SK-N-DZ (cell line): ENCODE measurements around the gene GPI.
A peak's percentile ranks its signal among the peaks of the same experiment; 100 is the strongest.

Experiments
- DNase-seq: peaks from one replicate; pipeline ENCODE4 v3.0.0-alpha.2; 2015; ENCODE audit warnings: low spot score

Gene GPI

GRCh38 chr19:34341935-34342680 is 22.9 kb upstream of the GPI start:
- DNase-seq: no peak

DNA sequence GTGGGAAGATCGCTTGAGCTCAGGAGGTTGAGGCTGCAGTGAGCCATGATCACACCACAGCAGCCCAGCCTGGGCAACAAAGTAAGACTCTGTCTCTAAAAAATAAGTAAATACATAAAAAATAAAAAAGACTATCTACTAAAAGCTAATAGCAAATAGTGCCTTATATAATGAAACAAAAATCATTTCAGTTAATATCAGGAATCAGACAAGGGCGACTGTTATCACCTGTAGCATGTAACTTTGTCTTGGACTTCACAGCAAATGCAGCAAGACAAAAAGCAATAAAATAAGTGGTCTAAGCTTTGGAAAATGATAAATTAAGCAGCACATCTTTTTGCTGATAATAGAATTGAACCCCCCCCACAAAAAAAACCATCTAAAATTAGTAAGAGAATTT is 21.2 kb upstream of the GPI start:
- no peak for DNase-seq

DNA sequence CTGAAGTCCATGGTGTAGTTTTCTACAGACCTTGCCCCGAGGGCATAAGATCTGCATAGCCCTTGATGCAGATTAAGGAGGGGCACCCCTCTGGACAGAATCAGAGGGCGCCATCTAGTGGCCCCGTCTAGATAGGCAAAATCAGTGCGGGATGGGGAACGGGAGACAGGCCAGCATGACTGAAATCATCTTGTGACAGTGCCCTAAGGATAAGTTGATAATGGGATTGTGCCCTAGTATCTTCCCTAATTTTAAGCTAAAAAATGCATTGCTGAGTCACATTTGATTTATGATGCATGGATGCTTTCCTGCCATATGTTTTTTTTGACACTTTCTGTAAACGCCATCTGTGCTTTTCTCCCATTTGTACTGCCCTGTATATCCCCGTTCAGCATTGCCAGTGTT is 19.0 kb upstream of the GPI start:
- peak; percentile 57 for DNase-seq

GRCh38 chr19:34347561-34348165 is 17.3 kb upstream of the GPI start:
- DNase-seq: no peak

DNA sequence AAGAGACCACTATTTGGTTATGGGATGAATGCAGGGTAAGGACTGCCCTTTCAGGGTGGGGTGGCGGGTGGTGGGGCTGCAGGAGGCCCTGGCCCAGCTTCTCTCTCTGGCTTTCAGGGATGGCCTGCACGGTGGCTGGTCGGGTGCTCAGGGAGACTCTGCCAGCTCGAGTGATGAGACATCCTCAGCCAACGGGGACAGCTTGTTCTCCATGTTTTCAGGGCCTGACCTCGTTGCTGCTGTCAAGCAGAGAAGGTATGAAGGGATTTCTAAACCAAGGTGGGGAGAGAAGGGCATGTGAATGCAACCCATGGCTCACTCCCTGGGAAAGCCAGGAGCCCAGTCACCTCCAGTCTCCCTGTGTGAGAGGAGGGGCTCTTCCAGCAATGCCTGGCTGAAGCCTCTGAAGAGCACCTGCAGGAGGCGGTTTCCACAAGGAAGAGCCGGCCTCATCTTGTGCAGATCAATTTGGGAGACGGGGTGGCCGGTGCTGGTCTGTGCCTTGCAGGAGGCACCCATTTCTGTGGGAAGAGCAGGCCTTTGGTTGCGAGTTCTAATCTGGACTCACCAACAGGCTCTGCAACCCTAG is 16.0 kb upstream of the GPI start:
- no peak for DNase-seq

- no peak for DNase-seq
Measured at GRCh38 chr19:34350161-34350561, 14.8 kb upstream of the GPI start.

DNA sequence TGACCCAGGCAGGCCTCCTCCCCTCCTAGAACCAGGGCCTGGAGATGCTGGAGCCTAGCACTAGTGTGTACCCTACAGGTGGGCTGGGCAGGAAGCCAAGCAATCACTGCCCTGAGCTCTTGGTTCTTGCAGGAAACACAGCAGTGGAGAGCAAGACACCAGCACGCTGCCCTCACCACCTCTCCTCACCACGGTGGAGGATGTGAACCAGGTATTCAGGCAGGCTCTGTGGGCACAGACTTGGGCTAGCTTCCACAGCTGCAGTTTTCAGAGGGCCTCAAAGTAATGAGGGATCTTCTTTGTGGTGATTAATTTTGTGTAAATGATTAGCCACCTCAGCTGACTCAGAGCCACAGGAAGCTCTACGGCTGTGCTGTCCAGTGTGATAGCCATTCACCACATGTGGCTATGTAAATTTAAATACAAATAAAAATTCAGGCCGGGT is 13.6 kb upstream of the GPI start:
- no peak for DNase-seq

GRCh38 chr19:34353546-34353945 is 11.4 kb upstream of the GPI start:
- DNase-seq: no peak

GRCh38 chr19:34355201-34355600 is 9.8 kb upstream of the GPI start:
- no peak for DNase-seq

DNA sequence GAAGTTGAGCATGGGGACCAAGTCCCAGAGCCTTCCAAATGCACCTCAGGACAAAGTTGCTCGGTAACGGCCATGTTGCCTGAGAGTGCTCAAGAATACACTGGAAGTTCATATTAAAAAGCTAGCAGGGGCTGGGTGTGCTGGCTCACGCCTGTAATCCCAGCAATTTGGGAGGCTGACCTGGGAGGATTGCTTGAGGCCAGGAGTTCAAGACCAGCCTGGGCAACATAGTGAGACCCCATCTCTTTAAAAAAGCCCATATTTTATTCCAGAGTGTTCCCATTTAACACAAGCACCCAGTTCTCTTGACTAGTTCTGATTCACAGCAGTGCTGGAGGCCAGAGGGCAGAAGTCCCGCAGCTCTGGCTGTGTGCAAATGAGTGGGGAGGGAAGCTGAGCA is 8.1 kb upstream of the GPI start:
- DNase-seq: no peak

GRCh38 chr19:34357431-34357830 is 7.6 kb upstream of the GPI start:
- no peak for DNase-seq

DNA sequence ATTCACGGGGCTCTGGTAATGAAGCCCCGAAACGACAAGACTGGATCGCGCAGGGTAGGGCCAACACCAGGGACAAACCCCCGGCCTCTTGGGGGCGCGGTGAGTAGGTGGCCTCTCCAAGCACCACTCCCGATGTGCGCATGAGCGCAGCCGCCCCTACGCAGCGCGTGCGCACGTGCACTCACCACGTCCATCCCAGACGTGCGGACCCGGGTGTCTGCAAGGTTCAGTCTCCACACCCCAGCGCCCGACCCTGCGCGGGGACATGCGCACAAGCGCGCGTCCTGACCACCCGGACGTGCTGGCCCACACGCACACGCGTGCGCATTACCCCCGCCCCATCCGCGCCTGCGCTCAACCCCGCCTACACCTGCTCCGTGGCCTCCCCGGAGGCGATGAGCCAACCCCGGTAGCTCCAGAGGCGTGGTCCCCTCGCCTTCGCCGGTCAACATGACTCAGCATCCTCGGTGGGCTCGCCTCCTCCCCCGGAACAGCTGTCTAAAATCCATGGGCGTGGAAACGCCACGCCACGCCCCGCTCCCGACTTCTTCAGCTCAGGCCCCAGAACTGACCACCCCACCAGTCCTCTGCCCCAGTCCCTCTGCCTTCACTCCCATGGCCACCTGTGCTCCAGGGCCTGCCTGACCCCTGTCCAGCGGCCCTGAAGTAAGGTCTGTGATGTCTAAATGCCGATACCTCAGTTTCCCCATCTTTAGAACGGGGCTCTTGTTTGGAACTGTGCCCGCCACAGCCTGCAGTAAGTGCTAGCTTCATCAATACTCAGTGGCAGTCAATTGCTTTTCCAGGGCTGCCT is 5.6 kb upstream of the GPI start:
- DNase-seq: peak; percentile 98

GRCh38 chr19:34359954-34360315 is 5.1 kb upstream of the GPI start:
- no peak for DNase-seq

DNA sequence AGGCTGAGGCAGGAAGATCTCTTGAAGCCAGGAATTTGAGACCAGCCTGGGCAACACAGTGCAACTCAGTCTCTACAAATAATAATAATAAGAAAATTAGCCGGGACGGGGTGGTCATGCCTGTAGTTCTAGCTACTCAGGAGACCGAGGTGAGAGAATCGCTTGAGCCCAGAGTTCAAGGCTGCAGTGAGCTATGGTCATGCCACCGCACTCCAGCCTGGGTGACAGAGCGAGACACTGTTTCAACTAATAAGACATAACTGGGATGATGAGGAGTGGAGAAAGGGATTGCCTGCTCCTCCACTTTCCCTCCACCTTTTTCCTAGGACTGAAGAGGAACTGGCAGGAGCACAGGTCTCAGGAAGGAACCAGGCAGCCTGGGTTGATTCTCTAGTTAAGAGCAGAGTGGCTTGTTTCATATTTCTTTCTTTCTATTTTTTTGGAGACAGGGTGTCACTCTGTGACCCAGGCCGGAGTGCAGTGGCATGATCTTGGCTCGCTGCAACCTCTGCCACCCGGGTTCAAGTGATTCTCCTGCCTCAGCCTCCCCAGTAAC is 4.6 kb upstream of the GPI start:
- no peak for DNase-seq

DNA sequence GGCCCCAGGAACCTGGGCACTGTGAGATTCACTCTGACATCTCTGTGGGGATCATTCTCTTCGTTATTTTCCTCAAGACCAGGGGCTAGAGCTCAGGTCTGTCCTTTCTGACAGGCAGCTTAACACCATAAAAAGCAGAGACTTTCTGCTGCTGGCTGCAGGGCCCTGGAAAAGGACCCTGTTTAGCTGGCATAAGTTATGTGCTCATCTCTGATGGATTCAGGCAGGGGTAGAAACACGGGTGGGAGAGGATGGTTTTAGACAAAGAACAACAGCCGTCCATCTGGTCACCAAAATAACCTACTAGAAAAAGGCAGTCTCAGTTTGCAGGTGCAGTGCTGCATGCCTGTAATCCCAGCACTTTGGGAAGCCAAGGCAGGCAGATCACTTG is 2.3 kb upstream of the GPI start:
- DNase-seq: no peak

GRCh38 chr19:34363094-34363493 is 1.9 kb upstream of the GPI start:
- DNase-seq: peak; percentile 62

GRCh38 chr19:34363930-34364329 is 1.1 kb upstream of the GPI start:
- DNase-seq: no peak

DNA sequence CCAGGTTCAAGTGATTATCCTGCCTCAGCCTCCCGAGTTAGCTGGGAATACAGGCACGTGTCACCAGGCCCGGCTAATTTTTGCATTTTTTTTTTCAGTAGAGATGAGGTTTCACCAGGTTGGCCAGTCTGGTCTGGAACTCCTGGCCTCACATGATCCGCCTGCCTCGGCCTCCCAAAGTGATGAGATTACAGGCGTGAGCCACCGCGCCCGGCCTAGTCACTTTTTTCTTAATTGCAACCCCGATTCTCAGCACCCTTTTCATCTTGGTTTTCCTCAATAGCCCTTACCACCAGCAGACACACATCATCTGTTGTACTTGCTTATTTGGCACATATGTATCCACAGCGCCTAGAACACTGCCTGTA is 550 bp upstream of the GPI start:
- no peak for DNase-seq

- no peak for DNase-seq
Measured at GRCh38 chr19:34365463-34366401, 736 bp downstream of the GPI start.

DNA sequence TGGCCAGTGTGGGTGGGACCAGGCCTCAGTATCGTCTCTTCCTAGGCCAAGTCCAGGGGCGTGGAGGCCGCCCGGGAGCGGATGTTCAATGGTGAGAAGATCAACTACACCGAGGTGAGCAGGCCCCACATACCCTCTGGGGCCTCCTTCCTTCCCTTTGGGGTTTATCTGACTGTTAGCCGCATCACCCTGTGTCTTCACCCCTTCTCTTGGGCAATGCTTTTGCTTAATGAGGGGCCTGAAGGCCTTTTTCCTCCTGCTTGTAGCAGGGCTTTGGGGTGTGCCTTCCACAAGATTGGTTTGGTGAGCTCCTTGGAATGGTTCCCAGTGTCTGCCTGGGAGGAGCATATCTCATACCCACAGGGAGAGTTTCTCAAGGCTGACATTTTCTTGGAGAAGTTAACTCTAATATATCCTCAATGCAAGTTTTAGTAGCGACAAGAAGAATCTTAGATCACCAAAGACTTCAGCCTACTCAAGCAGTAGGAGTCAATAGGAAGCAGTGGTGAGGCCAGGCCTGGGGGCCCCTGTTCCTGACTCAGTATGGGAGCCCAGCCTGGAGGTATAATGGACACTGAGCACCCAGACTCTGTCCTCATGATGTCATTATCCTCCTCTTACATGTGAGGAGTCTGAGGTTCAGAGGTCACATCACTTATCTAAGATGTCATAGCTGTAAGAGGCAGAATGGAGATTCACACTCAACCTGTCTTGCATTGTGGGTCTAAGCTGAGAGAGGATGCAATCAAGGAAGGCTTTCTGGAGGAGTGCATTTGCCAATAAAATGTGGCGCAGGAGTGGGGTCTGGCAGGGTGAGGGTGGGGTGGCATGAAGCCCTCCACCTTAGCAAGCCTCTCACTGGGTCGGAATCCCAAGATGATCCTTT is 2.0 kb downstream of the GPI start:
- no peak for DNase-seq
